ENCODE results near the gene RMDN2. TPM values are rescaled to one million over a fixed set of nuclear protein-coding genes. Genes with fewer than 3 reads are reported as not detected.
A peak's percentile ranks its signal among the peaks of the same experiment; 100 is the strongest.

The RMDN2 gene
- total RNA-seq, 1 experiment from 2014 or later: 9.6 TPM

DNA sequence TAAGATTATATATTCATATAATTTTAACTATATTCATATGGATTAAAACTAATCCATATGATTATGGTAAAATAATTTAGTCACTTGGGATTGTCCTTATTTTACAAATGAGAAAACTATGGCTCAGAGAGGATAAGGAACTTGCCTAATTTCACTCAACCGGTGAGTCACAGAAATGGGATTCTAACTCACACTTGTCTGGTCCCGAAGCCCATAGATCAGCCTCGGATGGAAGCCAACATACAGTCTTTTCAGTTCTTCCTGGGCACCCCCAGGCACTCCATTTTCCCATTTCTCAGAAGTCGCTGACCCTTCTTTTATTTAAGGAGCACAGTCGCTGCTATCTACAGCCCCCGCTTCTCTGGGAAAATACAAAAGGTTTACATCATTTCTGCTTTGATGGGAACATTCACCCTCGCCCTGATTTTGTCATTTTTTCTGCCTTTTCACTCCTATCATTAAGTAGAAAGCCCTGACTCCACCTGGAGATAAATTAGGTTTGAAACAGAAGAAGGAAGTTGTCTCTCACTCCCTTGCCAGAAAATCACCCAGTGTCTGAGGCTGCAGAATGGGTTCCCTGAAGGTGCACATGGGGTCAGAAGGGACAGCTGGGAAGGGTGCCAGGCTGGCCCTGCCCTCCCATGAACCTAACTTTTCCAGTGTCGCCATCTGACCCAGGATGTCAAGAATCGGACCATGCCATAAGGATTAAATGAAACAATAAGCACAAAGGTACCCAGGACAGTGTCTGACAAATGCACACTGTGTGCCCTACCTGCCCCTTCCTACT is 114.2 kb downstream of the RMDN2 start:
- peak; percentile 85 for DNase-seq (ENCODE audit: low read depth)

DNA sequence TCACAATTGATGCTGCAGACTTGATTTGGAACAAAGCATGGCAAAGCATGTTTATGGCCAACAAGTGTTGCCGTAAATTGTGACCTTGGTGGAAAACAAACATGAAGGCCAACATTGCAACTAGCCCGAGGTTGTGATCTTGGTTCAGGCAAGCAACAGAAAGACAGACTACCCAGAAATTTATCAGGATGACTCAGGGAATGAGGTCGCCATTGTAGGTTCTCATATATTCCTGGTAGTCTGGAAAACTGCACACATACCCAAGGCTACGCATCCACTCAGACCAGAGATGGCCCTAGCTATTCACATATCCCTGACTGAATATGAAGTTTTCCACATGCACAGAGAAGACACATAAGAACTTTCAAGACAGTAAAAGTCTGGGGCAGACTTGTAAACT is 120.7 kb downstream of the RMDN2 start:
- no peak for DNase-seq (ENCODE audit: low read depth)

DNA sequence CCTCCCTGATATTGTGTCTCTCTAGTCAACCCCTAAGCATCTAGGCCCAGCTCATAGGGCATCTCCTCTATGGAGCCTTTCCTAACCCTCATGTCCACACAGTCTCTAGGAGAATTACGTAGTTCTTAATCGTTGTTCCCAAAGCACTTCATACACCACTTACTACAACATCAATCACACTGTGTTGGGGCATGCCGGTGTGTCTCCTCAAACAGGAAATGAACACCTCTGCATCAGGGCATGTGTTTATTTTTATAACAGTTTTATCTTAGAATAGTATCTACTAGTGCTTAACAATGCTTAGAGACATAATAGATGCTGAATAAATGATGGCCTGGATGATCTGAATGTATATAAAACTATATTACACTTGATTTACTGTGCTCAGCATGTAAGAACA is 131.1 kb downstream of the RMDN2 start:
- DNase-seq (ENCODE audit: low read depth): no peak

DNA sequence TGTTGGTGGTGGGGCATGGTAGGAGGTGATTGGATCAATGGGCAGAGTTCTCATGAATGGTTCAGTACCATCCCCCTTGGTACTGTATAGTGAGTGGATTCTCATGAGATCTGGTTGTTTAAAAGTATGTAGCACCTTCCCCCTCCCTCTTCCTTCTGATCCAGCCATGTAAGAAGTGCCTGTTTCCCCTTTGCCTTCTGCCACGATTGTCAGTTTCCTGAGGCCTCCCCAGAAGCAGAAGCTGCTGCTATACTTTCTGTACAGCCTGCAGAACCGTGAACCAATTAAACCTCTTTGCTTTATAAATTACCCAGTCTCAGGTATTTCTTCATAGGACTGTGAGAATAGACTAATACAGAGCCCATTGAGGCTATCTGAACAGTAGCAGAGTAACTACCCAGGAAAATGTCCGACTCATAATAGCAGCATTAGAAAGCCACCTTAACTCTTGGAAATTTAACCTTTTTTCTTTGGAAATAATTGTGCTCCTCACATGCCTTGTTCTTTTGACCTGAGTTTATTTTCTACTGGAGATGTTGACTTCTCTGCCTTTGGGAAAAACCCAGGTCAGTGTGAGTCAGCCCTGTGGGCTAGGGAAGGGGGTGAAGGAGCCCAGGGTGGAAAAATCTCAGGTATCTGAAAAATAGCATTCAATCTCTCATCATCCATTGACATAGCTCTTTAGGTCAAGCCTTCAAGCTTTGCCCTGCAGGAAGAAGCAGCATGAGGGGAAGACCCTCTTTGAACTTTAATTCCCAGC is 132.7 kb downstream of the RMDN2 start:
- peak; percentile 38 for DNase-seq (ENCODE audit: low read depth)

DNA sequence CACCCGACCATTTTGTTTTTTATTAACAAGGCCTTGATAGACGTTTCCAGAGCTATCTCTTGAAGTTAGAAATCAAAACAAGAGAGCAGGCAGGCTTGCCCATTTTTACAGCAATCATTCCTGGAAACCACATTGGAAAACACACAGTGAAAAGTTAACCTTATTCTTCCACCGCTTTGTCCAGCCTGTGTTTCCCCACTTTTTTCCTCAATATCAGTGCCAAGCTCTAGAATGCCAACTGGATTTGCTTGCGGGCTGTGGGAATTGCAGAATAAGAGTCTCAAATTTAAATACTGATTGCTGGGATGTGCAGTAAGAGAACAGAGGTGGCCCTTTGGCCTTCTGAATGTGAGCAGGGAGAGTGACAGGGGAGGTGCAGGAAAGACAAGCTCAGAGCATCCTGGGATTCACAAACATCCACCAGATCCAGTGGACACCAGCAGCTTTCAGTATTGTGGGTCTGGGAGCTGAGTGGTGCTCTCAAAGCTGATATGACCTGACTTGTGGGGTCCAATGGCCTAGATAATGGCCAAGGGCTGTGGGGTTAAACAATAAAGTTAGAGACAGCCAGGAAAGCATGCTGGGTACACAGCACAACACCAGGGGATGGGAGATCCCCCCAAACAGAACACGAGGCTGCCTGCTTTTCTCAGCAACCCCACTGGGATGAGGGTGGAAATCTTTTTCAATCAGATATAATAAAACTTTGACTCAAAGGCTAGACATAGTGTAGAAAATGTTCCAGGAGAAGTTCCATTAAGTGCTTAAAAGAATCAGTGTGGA is 135.3 kb downstream of the RMDN2 start:
- no peak for DNase-seq (ENCODE audit: low read depth)

DNA sequence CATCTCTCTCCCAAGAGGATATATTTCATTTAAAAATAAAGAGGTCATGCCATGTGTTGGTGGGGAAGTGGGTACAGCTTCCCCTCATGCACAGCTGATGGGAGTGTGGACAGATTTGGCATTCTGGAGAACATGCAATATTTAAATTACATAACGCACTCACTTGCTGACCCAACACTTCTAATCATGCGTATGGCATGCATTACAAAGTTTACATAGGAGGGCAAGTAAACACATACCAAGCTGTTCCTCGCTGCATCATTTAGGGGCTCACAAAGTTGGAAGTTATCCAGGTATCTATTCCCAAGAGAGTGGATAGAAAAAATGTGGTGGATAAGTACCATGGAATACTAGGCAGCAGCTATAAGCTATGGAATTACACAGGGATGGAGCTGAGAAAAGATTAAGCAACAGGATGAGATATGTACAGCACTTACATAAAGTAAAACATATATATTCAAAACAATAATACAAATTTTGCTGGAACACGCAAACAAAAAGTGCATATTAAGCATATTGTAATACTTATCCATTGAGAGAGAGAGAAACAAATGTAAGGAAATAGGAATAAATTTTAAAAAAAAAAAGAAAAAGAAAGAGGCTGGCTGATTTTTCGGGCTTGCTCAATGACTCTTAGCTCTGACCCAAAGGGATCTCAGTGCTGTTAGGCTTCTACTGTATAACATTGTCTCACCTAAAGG is 139.9 kb downstream of the RMDN2 start:
- no peak for DNase-seq (ENCODE audit: low read depth)

DNA sequence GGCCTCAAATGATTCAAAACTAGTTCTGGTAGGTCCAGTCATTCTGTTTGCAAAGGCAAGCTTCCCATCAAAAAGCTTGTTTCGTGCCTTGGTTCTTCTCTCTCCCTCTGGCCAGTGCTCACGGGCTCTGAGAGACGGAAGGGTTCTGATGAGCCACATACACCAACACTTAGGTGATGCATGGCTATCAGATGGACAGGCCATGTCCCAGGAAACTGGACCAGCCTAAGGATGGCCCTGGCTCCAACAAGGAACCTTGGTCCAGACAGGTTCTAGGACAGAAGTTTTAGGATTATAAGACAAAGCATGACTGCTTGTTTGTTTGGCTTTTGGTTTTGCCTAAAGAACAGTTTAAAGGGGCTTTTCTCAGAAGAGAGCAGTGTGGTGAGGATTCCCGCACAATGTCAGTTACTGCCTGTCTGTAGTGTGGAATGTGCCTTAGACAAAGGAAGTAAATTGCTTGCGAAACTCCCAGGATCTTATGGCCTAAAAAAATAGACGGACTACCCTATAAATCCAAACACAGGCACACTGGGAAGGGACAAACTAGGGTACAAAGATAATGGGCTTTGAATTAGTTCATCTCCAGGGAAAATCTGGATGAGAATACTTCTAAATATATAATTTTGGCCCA is 140.5 kb downstream of the RMDN2 start:
- DNase-seq (ENCODE audit: low read depth): no peak

DNA sequence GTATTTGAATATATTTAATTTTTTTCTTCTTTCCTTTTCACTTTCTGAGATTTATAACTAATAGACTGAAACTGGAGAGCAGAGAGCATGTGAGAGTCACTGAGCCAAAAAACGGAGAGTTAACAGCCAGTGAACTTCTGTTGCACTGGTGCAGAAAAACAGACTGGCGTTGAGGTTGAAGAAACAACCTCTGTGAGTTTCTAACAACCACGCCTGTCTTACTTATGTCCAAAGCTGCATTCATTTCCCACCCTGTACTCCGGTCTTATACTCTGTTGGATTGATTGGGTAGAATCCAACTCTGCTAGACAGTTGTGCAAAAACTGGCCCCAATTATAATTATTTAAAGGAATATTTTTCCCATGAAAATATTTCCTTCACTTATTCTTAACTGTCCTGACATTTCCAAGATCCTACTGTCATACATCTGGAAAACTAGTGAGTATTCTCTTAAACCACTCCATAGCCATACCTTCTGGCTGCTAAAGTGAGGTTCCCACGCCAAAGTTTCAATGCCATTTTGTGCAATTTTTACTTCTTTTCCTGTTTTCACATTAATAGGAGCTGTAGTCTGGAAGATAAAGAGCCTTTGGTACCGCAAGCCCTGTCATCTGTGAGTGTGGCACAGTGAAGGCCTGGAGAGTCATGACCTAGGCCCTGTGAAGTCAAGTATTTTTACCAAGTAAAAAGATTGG is 141.5 kb downstream of the RMDN2 start:
- DNase-seq (ENCODE audit: low read depth): no peak

Other genes starting within 250 kb of the RMDN2 start
- 0.39 and 1.2 TPM in 2 replicates for gene CYP1B1, start 150.9 kb downstream of the RMDN2 start, total RNA-seq (2014; rRNA removed; shearing (Covaris generic))

Measured in RPMI7951 (cell line).